HepG2 (cell line): ENCODE measurements around the gene CAMK2D.

ENCODE experiments used
- EP300 ChIP-seq, 3 experiments: sonication (generic) in 1 of 3; formaldehyde crosslinking in 1 of 3; IDR thresholded peaks; 2 replicates each; pipeline versions ENCODE4 v1.5.1 to v1.6.1; 2011 to 2020; ENCODE audit warnings: low read depth in 2 of 3, low read length in 2 of 3, borderline replicate concordance in 1 of 3, improper control_type of control experiment in 1 of 3, mild to moderate bottlenecking in 1 of 3, missing genetic modification reagents in 1 of 3, moderate library complexity in 1 of 3
- ZKSCAN8 ChIP-seq: IDR thresholded peaks from 2 replicates; pipeline ENCODE4 v1.6.1; 2016; ENCODE audit warnings: borderline replicate concordance, missing genetic modification reagents, missing compliant biosample characterization

DNA sequence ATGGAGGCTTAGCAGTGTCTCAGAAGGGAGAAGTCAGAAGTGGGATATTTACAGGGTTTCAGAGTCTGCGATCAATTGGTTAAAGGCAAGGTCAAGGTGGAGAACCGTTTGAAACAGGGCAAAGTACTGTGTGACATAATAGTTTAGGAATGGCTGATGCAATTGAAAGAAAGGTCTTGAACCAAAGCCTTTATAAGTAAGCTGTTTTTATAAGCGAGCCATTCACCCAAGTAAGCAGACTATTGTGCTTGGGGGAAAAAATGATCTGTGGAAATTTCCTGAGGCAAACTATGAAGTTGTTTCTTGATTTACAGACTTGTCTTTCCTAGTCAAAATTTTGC, 327.3 kb downstream of the CAMK2D start:
- TF ChIP-seq EP300 (IDR thresholded peaks at IDR 0.05; ENCODE audit: low read depth in 2 of 2, low read length in 2 of 2) (no peak; a peak in 1 of 4 replicates), EP300 (CRISPR knock-in tag; IDR thresholded peaks at IDR 0.05; ENCODE audit: borderline replicate concordance) (no peak), ZKSCAN8 (CRISPR knock-in tag) (no peak)
